ENCODE measurements around the gene GRID2.

GRID2 gene

DNA sequence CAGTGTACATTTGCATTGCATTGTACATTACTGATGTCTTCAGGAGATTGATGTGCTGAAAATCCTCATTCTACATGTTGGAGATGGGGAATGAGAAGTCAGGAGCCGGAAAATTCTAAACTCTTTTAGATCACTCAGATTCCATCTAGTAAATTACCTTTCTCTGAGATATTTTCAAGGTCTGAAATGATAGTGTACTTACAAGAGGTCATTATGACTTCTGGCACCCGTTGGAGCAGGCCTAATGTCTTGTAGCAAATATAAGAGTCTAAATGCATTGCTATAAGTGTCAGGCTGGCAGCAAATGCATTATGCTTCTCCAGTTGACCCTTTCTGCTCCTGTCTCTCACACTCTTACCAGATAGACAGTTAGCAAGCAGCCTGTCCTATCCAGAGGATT lies 692.8 kb downstream of the GRID2 start:
- Histone ChIP-seq H2BK120ac (ENCODE audit: low read depth, low read length) (no peak overlapping the region), H3K4me3 (ENCODE audit: low read length in 2 of 2) (no peak overlapping the region), H3K27ac (replicated peaks; ENCODE audit: low read length) (no peak overlapping the region), H3K23ac (ENCODE audit: low read depth, low read length, poor library complexity) (no peak overlapping the region), H3K9ac (ENCODE audit: low read depth, low read length, poor library complexity) (no peak overlapping the region), H2AK5ac (ENCODE audit: low read depth, low read length) (no peak overlapping the region), H2BK15ac (ENCODE audit: low read length) (no peak overlapping the region), H3K27me3 (ENCODE audit: control insufficient read depth in 3 of 3, insufficient read depth in 3 of 3, low read depth in 1 of 3, low read length in 3 of 3) (no peaks in the 10 kb centered on the region), H3K4me1 (ENCODE audit: control insufficient read depth in 2 of 2, insufficient read depth in 1 of 2, low read depth in 1 of 2, low read length in 2 of 2) (no peaks in the 10 kb centered on the region), H3K9me3 (replicated peaks in 1 of 2; ENCODE audit: control insufficient read depth in 2 of 2, insufficient read depth in 1 of 2, low read depth in 1 of 2, low read length in 2 of 2) (no peaks in the 10 kb centered on the region), H3K18ac (ENCODE audit: low read length) (no peak overlapping the region), H4K91ac (ENCODE audit: low read depth, low read length, poor library complexity) (no peak overlapping the region), H3K4ac (ENCODE audit: low read length) (no peak overlapping the region), H3K14ac (ENCODE audit: low read length) (no peak overlapping the region), H3K79me1 (ENCODE audit: low read depth, low read length) (no peaks in the 10 kb centered on the region), H3K4me2 (ENCODE audit: insufficient read depth, low read length, poor library complexity, severe bottlenecking) (no peak overlapping the region), H4K8ac (ENCODE audit: low read depth, low read length) (no peak overlapping the region), H2BK5ac (ENCODE audit: low read length) (no peak overlapping the region), H2BK12ac (ENCODE audit: low read length) (no peak overlapping the region), H3K36me3 (replicated peaks in 1 of 2; ENCODE audit: control insufficient read depth in 2 of 2, insufficient read depth in 2 of 2, low read length in 2 of 2) (no peaks in the 10 kb centered on the region), H2AFZ (ENCODE audit: low read length) (no peak overlapping the region)
- DNase-seq (ENCODE audit: low spot score): no peak
- whole genome bisulfite sequencing, 2 donors (ENCODE audit: extremely low coverage in 2 of 2, insufficient read length in 2 of 2, insufficient replicate concordance in 1 of 2): no CpG with 5 or more reads among the region's 2 CpGs

DNA sequence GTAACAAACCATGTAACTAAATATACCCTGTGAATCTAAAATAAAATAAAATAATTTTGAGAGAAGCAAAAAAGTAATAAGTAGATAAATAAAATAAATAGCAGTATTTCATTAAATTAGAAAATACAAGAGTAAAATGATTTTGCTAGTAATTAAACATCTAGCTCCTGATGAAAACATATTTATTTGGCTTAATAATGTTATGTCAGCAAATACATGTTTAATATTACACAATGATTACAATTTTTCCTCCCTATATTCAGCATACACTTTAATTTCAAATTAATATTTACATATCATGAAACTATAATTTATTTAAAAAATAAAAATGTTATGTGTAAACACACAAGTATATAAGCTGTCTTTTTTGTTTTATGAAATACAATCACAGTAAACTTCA lies 697.1 kb downstream of the GRID2 start:
- H2BK12ac ChIP-seq (ENCODE audit: low read length): no peak overlapping the region
- no peak overlapping the region for H3K14ac ChIP-seq (ENCODE audit: low read length)
- no peak overlapping the region for H3K18ac ChIP-seq (ENCODE audit: low read length)
- no peak overlapping the region for H3K4ac ChIP-seq (ENCODE audit: low read length)
- no peak overlapping the region for H3K9ac ChIP-seq (ENCODE audit: low read depth, low read length, poor library complexity)
- no peak overlapping the region for H2AFZ ChIP-seq (ENCODE audit: low read length)
- H3K23ac ChIP-seq (ENCODE audit: low read depth, low read length, poor library complexity): no peak overlapping the region
- H3K4me2 ChIP-seq (ENCODE audit: insufficient read depth, low read length, poor library complexity, severe bottlenecking): no peak overlapping the region
- no peaks in the 10 kb centered on the region for H3K27me3 ChIP-seq (ENCODE audit: control insufficient read depth in 3 of 3, insufficient read depth in 3 of 3, low read depth in 1 of 3, low read length in 3 of 3)
- H2BK15ac ChIP-seq (ENCODE audit: low read length): no peak overlapping the region
- H4K8ac ChIP-seq (ENCODE audit: low read depth, low read length): no peak overlapping the region
- H2BK120ac ChIP-seq (ENCODE audit: low read depth, low read length): no peak overlapping the region
- H3K27ac ChIP-seq (replicated peaks; ENCODE audit: low read length): no peak overlapping the region
- H3K79me1 ChIP-seq (ENCODE audit: low read depth, low read length): no peaks in the 10 kb centered on the region
- H3K4me3 ChIP-seq (ENCODE audit: low read length in 2 of 2): no peak overlapping the region
- H3K9me3 ChIP-seq (replicated peaks in 1 of 2; ENCODE audit: control insufficient read depth in 2 of 2, insufficient read depth in 1 of 2, low read depth in 1 of 2, low read length in 2 of 2): no peaks in the 10 kb centered on the region
- no peak for DNase-seq (ENCODE audit: low spot score)
- H2BK5ac ChIP-seq (ENCODE audit: low read length): no peak overlapping the region
- no peak overlapping the region for H2AK5ac ChIP-seq (ENCODE audit: low read depth, low read length)
- no peaks in the 10 kb centered on the region for H3K4me1 ChIP-seq (ENCODE audit: control insufficient read depth in 2 of 2, insufficient read depth in 1 of 2, low read depth in 1 of 2, low read length in 2 of 2)
- no peak overlapping the region for H4K91ac ChIP-seq (ENCODE audit: low read depth, low read length, poor library complexity)
- H3K36me3 ChIP-seq (replicated peaks in 1 of 2; ENCODE audit: control insufficient read depth in 2 of 2, insufficient read depth in 2 of 2, low read length in 2 of 2): no peaks in the 10 kb centered on the region

DNA sequence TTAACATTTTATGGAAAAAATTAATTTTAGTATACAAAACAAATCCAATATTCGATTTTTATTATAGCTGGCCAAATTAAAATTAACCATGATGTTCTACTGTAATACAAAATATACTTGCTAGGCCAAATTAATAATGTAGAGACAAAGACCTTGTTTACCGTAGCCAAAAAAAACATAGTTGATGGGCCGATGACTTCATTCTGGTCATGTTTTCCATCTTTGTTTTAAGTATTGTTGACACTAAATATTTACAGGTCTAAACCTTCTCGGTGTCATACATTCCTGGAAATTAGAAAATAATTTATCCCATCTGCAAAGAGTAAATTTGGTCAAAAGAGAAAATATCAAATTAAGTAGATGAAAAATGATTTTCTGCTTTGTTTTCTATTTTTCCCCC lies 698.5 kb downstream of the GRID2 start:
- no peak overlapping the region for H3K14ac ChIP-seq (ENCODE audit: low read length)
- no peak overlapping the region for H2BK5ac ChIP-seq (ENCODE audit: low read length)
- H3K4me2 ChIP-seq (ENCODE audit: insufficient read depth, low read length, poor library complexity, severe bottlenecking): no peak overlapping the region
- no peaks in the 10 kb centered on the region for H3K36me3 ChIP-seq (replicated peaks in 1 of 2; ENCODE audit: control insufficient read depth in 2 of 2, insufficient read depth in 2 of 2, low read length in 2 of 2)
- no peak overlapping the region for H3K4ac ChIP-seq (ENCODE audit: low read length)
- H2BK12ac ChIP-seq (ENCODE audit: low read length): no peak overlapping the region
- H3K79me1 ChIP-seq (ENCODE audit: low read depth, low read length): no peaks in the 10 kb centered on the region
- H2BK15ac ChIP-seq (ENCODE audit: low read length): no peak overlapping the region
- H2BK120ac ChIP-seq (ENCODE audit: low read depth, low read length): no peak overlapping the region
- no peak overlapping the region for H4K8ac ChIP-seq (ENCODE audit: low read depth, low read length)
- H3K9ac ChIP-seq (ENCODE audit: low read depth, low read length, poor library complexity): no peak overlapping the region
- H3K4me1 ChIP-seq (ENCODE audit: control insufficient read depth in 2 of 2, insufficient read depth in 1 of 2, low read depth in 1 of 2, low read length in 2 of 2): no peaks in the 10 kb centered on the region
- H4K91ac ChIP-seq (ENCODE audit: low read depth, low read length, poor library complexity): no peak overlapping the region
- no CpG with 5 or more reads among the region's 4 CpGs for WGBS, 2 donors (ENCODE audit: extremely low coverage in 2 of 2, insufficient read length in 2 of 2, insufficient replicate concordance in 1 of 2)
- H3K27ac ChIP-seq (replicated peaks; ENCODE audit: low read length): no peak overlapping the region
- H3K4me3 ChIP-seq (ENCODE audit: low read length in 2 of 2): no peak overlapping the region
- no peaks in the 10 kb centered on the region for H3K9me3 ChIP-seq (replicated peaks in 1 of 2; ENCODE audit: control insufficient read depth in 2 of 2, insufficient read depth in 1 of 2, low read depth in 1 of 2, low read length in 2 of 2)
- no peak overlapping the region for H2AFZ ChIP-seq (ENCODE audit: low read length)
- no peak overlapping the region for H3K18ac ChIP-seq (ENCODE audit: low read length)
- no peaks in the 10 kb centered on the region for H3K27me3 ChIP-seq (ENCODE audit: control insufficient read depth in 3 of 3, insufficient read depth in 3 of 3, low read depth in 1 of 3, low read length in 3 of 3)
- DNase-seq (ENCODE audit: low spot score): no peak
- H2AK5ac ChIP-seq (ENCODE audit: low read depth, low read length): no peak overlapping the region
- no peak overlapping the region for H3K23ac ChIP-seq (ENCODE audit: low read depth, low read length, poor library complexity)

GRCh38 chr4:93016350-93016749 lies 712.6 kb downstream of the GRID2 start:
- DNase-seq (ENCODE audit: low spot score): no peak
- no peak overlapping the region for H3K9ac ChIP-seq (ENCODE audit: low read depth, low read length, poor library complexity)
- no peak overlapping the region for H2AK5ac ChIP-seq (ENCODE audit: low read depth, low read length)
- H3K79me1 ChIP-seq (ENCODE audit: low read depth, low read length): no peaks in the 10 kb centered on the region
- no peak overlapping the region for H2BK15ac ChIP-seq (ENCODE audit: low read length)
- H4K8ac ChIP-seq (ENCODE audit: low read depth, low read length): no peak overlapping the region
- no peak overlapping the region for H2BK5ac ChIP-seq (ENCODE audit: low read length)
- no peak overlapping the region for H2BK120ac ChIP-seq (ENCODE audit: low read depth, low read length)
- no peak overlapping the region for H2BK12ac ChIP-seq (ENCODE audit: low read length)
- H3K36me3 ChIP-seq (replicated peaks in 1 of 2; ENCODE audit: control insufficient read depth in 2 of 2, insufficient read depth in 2 of 2, low read length in 2 of 2): no peaks in the 10 kb centered on the region
- WGBS, 2 donors (ENCODE audit: extremely low coverage in 2 of 2, insufficient read length in 2 of 2, insufficient replicate concordance in 1 of 2): no CpG with 5 or more reads among the region's 2 CpGs
- no peak overlapping the region for H3K27ac ChIP-seq (replicated peaks; ENCODE audit: low read length)
- no peak overlapping the region for H3K4me2 ChIP-seq (ENCODE audit: insufficient read depth, low read length, poor library complexity, severe bottlenecking)
- no peak overlapping the region for H3K18ac ChIP-seq (ENCODE audit: low read length)
- H3K9me3 ChIP-seq (replicated peaks in 1 of 2; ENCODE audit: control insufficient read depth in 2 of 2, insufficient read depth in 1 of 2, low read depth in 1 of 2, low read length in 2 of 2): no peaks in the 10 kb centered on the region
- no peak overlapping the region for H2AFZ ChIP-seq (ENCODE audit: low read length)
- no peak overlapping the region for H3K4ac ChIP-seq (ENCODE audit: low read length)
- no peak overlapping the region for H3K14ac ChIP-seq (ENCODE audit: low read length)
- no peaks in the 10 kb centered on the region for H3K27me3 ChIP-seq (ENCODE audit: control insufficient read depth in 3 of 3, insufficient read depth in 3 of 3, low read depth in 1 of 3, low read length in 3 of 3)
- H3K4me1 ChIP-seq (ENCODE audit: control insufficient read depth in 2 of 2, insufficient read depth in 1 of 2, low read depth in 1 of 2, low read length in 2 of 2): no peaks in the 10 kb centered on the region
- H3K23ac ChIP-seq (ENCODE audit: low read depth, low read length, poor library complexity): no peak overlapping the region
- no peak overlapping the region for H3K4me3 ChIP-seq (ENCODE audit: low read length in 2 of 2)
- no peak overlapping the region for H4K91ac ChIP-seq (ENCODE audit: low read depth, low read length, poor library complexity)

Data from neuronal stem cell (in vitro differentiated cells).